ENCODE results near the gene CRHR2. TPM values are rescaled to one million over a fixed set of nuclear protein-coding genes. Genes with fewer than 3 reads are reported as not detected.

Gene CRHR2
- total and polyA plus RNA-seq, 2 donors (not counting 1 experiment from before 2014, with no cell fraction given): not detected

DNA sequence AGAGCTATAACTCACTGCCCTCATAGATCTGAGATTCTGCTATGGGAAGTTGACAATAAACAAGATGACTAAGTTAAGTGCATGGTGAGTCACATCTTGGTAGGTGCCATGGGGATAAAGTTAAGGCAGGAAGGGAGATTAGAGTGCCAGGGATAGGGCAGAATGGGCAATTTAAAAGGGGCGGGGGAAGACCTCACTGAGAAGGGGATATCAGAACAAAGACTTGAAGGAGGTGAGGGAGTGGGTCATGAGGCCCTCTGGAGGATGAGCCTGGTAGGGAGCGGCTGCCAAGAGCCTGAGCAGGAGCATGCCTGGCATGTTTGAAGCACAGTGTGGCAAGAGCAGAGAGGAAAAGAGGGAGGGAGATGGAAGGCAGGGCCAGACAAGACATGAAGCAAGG lies 34.9 kb upstream of the CRHR2 start:
- H3K9ac ChIP-seq (ENCODE audit: insufficient read depth, low read length): no peak overlapping the region
- H3K4me3 ChIP-seq (replicated peaks in 1 of 4; ENCODE audit: control extremely low read depth in 1 of 4, insufficient read depth in 1 of 4, low read depth in 3 of 4, low read length in 4 of 4): no peak overlapping the region
- H3K9me3 ChIP-seq (ENCODE audit: control insufficient read depth, insufficient read depth, low read depth, low read length): no peaks in the 10 kb centered on the region
- TF ChIP-seq, protein P1, sequence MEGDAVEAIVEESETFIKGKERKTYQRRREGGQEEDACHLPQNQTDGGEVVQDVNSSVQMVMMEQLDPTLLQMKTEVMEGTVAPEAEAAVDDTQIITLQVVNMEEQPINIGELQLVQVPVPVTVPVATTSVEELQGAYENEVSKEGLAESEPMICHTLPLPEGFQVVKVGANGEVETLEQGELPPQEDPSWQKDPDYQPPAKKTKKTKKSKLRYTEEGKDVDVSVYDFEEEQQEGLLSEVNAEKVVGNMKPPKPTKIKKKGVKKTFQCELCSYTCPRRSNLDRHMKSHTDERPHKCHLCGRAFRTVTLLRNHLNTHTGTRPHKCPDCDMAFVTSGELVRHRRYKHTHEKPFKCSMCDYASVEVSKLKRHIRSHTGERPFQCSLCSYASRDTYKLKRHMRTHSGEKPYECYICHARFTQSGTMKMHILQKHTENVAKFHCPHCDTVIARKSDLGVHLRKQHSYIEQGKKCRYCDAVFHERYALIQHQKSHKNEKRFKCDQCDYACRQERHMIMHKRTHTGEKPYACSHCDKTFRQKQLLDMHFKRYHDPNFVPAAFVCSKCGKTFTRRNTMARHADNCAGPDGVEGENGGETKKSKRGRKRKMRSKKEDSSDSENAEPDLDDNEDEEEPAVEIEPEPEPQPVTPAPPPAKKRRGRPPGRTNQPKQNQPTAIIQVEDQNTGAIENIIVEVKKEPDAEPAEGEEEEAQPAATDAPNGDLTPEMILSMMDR (conservative IDR thresholded peaks at IDR 0.05 in 1 of 2, IDR thresholded peaks at IDR 0.05 in 1 of 2; ENCODE audit: low read depth in 1 of 2, low read length in 2 of 2): no peak
- TF ChIP-seq EZH2 (IDR thresholded peaks at IDR 0.05; ENCODE audit: low read length, missing control alignments): no peak
- no peaks in the 10 kb centered on the region for H3K36me3 ChIP-seq (ENCODE audit: control insufficient read depth, insufficient read depth, low read length)
- no peaks in the 10 kb centered on the region for H3K79me2 ChIP-seq (ENCODE audit: control insufficient read depth, insufficient read depth, low read length)
- H3K27ac ChIP-seq (ENCODE audit: insufficient read depth, low read length): no peak overlapping the region
- DNase-seq (ENCODE audit: low read depth in 2 of 2): no peak
- no peak overlapping the region for H3K4me2 ChIP-seq (ENCODE audit: extremely low read depth, insufficient read depth, low read length)
- no peaks in the 10 kb centered on the region for H3K4me1 ChIP-seq (ENCODE audit: control insufficient read depth, extremely low read depth, insufficient read depth, low read length)
- no peaks in the 10 kb centered on the region for H3K27me3 ChIP-seq (ENCODE audit: control insufficient read depth, insufficient read depth, low read length)
- H2AFZ ChIP-seq (ENCODE audit: low read length): no peak overlapping the region
- no peaks in the 10 kb centered on the region for H4K20me1 ChIP-seq (ENCODE audit: control insufficient read depth, extremely low read depth, insufficient read depth, low read length)

DNA sequence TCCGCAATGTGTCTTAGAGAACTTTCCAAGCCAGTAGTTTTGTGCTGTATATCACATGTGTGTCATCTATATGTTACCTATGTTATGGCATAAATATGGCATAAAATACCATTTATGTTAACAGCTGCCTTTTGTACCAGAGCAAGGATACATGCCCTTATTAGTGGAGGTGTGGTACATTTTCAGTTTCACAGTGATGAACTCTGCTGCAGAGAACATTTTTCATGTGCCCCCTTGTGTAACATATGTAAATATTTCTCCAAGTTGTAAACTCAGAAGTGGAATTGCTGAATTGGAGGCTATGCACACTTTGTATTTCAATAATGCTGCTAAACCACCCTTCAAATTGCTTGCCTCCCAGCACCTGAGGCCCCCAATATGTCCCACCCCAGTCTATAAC lies 31.9 kb upstream of the CRHR2 start:
- no peak overlapping the region for H3K9ac ChIP-seq (ENCODE audit: insufficient read depth, low read length)
- DNase-seq (ENCODE audit: low read depth in 2 of 2): no peak
- H3K4me1 ChIP-seq (ENCODE audit: control insufficient read depth, extremely low read depth, insufficient read depth, low read length): no peaks in the 10 kb centered on the region
- H2AFZ ChIP-seq (ENCODE audit: low read length): no peak overlapping the region
- no peak overlapping the region for H3K27ac ChIP-seq (ENCODE audit: insufficient read depth, low read length)
- H3K4me3 ChIP-seq (replicated peaks in 1 of 4; ENCODE audit: control extremely low read depth in 1 of 4, insufficient read depth in 1 of 4, low read depth in 3 of 4, low read length in 4 of 4): no peak overlapping the region
- H3K27me3 ChIP-seq (ENCODE audit: control insufficient read depth, insufficient read depth, low read length): no peaks in the 10 kb centered on the region
- no peak for TF ChIP-seq EZH2 (IDR thresholded peaks at IDR 0.05; ENCODE audit: low read length, missing control alignments)
- TF ChIP-seq, protein P1 (conservative IDR thresholded peaks at IDR 0.05 in 1 of 2, IDR thresholded peaks at IDR 0.05 in 1 of 2; ENCODE audit: low read depth in 1 of 2, low read length in 2 of 2): no peak
- H3K9me3 ChIP-seq (ENCODE audit: control insufficient read depth, insufficient read depth, low read depth, low read length): no peaks in the 10 kb centered on the region
- H3K79me2 ChIP-seq (ENCODE audit: control insufficient read depth, insufficient read depth, low read length): no peaks in the 10 kb centered on the region
- H3K4me2 ChIP-seq (ENCODE audit: extremely low read depth, insufficient read depth, low read length): no peak overlapping the region
- no peaks in the 10 kb centered on the region for H3K36me3 ChIP-seq (ENCODE audit: control insufficient read depth, insufficient read depth, low read length)
- H4K20me1 ChIP-seq (ENCODE audit: control insufficient read depth, extremely low read depth, insufficient read depth, low read length): no peaks in the 10 kb centered on the region

GRCh38 chr7:30713392-30713791 lies 31.1 kb upstream of the CRHR2 start:
- H3K27me3 ChIP-seq (ENCODE audit: control insufficient read depth, insufficient read depth, low read length): no peaks in the 10 kb centered on the region
- no peaks in the 10 kb centered on the region for H4K20me1 ChIP-seq (ENCODE audit: control insufficient read depth, extremely low read depth, insufficient read depth, low read length)
- H3K9ac ChIP-seq (ENCODE audit: insufficient read depth, low read length): no peak overlapping the region
- H3K4me2 ChIP-seq (ENCODE audit: extremely low read depth, insufficient read depth, low read length): no peak overlapping the region
- TF ChIP-seq EZH2 (IDR thresholded peaks at IDR 0.05; ENCODE audit: low read length, missing control alignments): no peak
- TF ChIP-seq, protein P1 (conservative IDR thresholded peaks at IDR 0.05 in 1 of 2, IDR thresholded peaks at IDR 0.05 in 1 of 2; ENCODE audit: low read depth in 1 of 2, low read length in 2 of 2): no peak
- H3K4me3 ChIP-seq (replicated peaks in 1 of 4; ENCODE audit: control extremely low read depth in 1 of 4, insufficient read depth in 1 of 4, low read depth in 3 of 4, low read length in 4 of 4): no peak overlapping the region
- H3K79me2 ChIP-seq (ENCODE audit: control insufficient read depth, insufficient read depth, low read length): no peaks in the 10 kb centered on the region
- no peaks in the 10 kb centered on the region for H3K36me3 ChIP-seq (ENCODE audit: control insufficient read depth, insufficient read depth, low read length)
- H3K27ac ChIP-seq (ENCODE audit: insufficient read depth, low read length): no peak overlapping the region
- no peak for DNase-seq (ENCODE audit: low read depth in 2 of 2)
- H2AFZ ChIP-seq (ENCODE audit: low read length): no peak overlapping the region
- H3K9me3 ChIP-seq (ENCODE audit: control insufficient read depth, insufficient read depth, low read depth, low read length): no peaks in the 10 kb centered on the region
- H3K4me1 ChIP-seq (ENCODE audit: control insufficient read depth, extremely low read depth, insufficient read depth, low read length): no peaks in the 10 kb centered on the region

All from fibroblast of lung (primary cell).